Measurements from ENCODE around the gene IPO9.

DNA sequence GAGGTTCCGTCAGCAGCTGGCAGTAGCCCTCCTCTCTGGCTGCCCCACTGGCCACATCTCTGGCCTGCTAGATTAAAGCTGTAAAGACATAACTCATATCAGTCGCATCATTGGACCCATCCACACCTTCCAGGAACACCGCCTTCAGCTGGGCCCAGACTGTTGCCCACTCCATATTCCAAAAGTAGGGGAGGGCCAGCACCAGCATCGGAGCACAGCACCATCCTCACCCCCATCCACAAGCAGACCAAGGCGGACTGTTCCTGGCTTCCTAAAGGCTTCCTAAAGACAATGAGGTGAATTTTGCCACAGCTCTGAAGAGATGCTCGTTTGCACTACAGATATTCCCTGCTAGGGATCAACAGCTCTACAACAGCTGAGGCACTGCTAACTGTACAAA is 63.3 kb downstream of the IPO9 start:
- TF ChIP-seq CTCF (IDR thresholded peaks at IDR 0.05) (no peak), POLR2A (IDR thresholded peaks at IDR 0.05) (no peak)
